Neural cell (in vitro differentiated cells): Measurements from ENCODE around the gene KYAT1.
A peak's percentile ranks its signal among the peaks of the same experiment; 100 is the strongest.
"Not testable (repeated sequence)": the region's sequence is repeated elsewhere in the genome, so short reads cannot be mapped to it uniquely, and the experiment has no call there.

Experiments
- EZH2 ChIP-seq: fragments of 200-600, 300-800 bp; shearing (Covaris generic), sonication (generic); IDR thresholded peaks from 2 replicates; pipeline ENCODE4 v1.6.1; 2014; ENCODE audit warnings: antibody characterized with exemption, low read length, borderline replicate concordance, mild to moderate bottlenecking; ENCODE audit not compliant: insufficient read depth, poor library complexity, severe bottlenecking
- POLR2AphosphoS5 ChIP-seq: IDR thresholded peaks from 2 replicates; pipeline ENCODE4 v1.6.1; 2012
- SMC3 ChIP-seq: fragments of 450-650 bp; conservative IDR thresholded peaks from 2 replicates; pipeline ENCODE4 v1.6.1; 2014; ENCODE audit warnings: antibody characterized with exemption, mild to moderate bottlenecking, moderate library complexity; ENCODE audit not compliant: poor library complexity
- TF ChIP-seq, protein P1 (sequence below): fragments of 450-650 bp; IDR thresholded peaks from 2 replicates; pipeline ENCODE4 v1.5.1; 2014; ENCODE audit warnings: antibody characterized with exemption, mild to moderate bottlenecking, moderate library complexity; ENCODE audit not compliant: poor library complexity, severe bottlenecking

DNA sequence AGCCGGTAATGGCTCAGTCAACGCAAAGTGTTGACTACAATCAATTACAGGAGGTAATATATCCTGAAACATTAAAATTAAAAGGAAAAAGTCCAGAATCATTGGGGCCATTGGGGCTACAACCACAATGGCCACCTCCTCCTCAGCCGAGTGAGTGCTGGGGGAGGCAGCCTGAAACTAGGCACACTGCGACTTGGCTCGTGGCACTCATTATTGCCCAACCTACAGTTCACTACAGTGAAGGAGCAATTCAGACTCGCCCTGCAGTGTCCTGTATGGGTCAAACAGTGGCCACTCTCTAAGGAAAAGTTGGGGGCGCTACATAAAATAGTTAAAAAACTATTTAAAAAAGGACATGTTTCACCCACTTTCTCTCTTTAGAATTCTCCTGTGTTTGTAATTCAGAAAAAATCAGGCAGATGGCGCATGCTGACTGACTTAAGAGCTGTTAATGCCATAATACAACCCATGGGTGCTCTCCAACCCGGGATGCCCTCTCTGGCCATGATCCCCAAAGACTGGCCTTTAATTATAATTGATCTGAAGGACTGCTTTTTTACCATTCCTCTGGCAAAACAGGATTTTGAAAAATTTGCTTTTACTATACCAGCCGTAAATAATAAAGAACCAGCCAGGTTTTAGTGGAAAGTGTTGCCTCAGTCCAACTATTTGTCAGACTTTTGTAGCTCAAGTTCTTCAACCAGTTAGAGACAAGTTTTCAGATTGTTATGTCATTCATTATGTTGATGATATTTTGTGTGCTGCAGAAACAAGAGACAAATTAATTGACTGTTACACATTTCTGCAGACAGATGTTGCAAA, 29.8 kb downstream of the KYAT1 start:
- TF ChIP-seq, protein P1, sequence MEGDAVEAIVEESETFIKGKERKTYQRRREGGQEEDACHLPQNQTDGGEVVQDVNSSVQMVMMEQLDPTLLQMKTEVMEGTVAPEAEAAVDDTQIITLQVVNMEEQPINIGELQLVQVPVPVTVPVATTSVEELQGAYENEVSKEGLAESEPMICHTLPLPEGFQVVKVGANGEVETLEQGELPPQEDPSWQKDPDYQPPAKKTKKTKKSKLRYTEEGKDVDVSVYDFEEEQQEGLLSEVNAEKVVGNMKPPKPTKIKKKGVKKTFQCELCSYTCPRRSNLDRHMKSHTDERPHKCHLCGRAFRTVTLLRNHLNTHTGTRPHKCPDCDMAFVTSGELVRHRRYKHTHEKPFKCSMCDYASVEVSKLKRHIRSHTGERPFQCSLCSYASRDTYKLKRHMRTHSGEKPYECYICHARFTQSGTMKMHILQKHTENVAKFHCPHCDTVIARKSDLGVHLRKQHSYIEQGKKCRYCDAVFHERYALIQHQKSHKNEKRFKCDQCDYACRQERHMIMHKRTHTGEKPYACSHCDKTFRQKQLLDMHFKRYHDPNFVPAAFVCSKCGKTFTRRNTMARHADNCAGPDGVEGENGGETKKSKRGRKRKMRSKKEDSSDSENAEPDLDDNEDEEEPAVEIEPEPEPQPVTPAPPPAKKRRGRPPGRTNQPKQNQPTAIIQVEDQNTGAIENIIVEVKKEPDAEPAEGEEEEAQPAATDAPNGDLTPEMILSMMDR, result peak; percentile 65
- TF ChIP-seq EZH2, POLR2AphosphoS5: not testable (repeated sequence)
- peak; percentile 43 for TF ChIP-seq SMC3
